ENCODE data around the gene FAIM2.
A peak's percentile ranks its signal among the peaks of the same experiment; 100 is the strongest.

The FAIM2 gene

GRCh38 chr12:49917166-49917787, 13.6 kb upstream of the FAIM2 start:
- no peak for DNase-seq

- DNase-seq: no peak
These were observed 12.6 kb upstream of the FAIM2 start for GRCh38 chr12:49916129-49916919.

DNA sequence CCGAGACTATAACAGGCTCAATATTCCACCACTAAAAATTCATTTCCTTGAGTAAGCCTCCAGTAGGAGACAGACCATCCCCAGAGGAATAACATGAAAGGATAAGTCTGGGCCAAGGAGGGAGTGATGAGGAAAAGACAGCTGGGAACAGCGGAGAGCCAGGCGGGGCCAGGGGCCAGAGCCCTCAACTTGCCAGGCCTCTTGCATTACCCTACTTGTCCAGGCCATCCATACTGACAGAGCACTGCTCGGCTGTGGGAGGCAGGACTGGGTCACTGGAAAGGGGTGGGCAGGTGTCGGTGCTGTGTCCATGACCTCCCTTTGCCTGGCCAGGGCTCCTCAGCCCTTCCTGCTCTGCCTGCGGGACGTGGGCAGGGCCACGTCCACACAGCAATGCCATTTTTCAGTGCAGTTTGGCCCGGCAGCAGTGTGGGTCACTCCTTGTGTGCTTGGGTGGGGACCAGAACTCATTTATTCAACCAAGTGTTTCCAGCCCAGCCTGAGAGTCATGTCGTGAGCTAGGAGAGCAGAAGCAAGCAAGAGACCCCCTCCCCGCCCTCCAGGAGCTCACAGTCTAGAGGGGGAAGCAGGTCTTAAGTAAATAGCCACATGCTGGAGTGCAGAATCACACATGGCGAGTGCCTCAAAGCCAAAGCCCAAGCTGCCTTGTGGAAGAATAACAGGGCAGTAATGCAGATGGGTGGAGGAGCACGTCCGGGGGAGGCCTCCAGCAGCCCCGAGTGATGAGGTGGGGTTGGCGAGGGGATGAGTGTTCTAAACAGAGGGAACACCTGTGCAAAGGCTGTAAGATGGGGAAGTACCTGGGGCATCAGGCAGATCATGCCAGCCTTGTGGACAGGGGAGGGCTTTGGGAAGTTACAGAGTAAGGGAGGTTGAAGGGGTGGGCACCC, 8.9 kb upstream of the FAIM2 start:
- DNase-seq: no peak

DNA sequence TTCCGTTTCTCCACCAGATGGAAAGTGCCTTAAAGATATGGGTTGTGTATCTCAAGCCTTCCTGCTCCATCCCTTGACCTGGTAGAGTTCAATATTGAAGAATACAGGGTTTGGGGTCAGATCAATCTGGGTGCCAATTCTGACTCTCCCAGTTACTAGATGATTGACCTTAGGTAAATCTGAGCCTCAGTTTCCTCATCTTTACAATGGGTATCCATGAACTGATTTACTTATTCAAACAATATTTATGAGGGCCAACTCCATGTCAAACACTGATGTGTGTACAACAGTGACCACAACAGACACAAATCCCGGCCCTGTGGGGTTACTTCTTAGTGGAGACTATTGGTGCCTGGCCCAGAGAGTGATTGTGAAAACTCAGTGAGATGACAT, 7.5 kb upstream of the FAIM2 start:
- DNase-seq: no peak

- DNase-seq: no peak
These were observed 6.9 kb upstream of the FAIM2 start for GRCh38 chr12:49910331-49911212.

GRCh38 chr12:49909826-49910225, 6.1 kb upstream of the FAIM2 start:
- peak; percentile 49 for DNase-seq

- DNase-seq: no peak
These were observed 5.7 kb upstream of the FAIM2 start for GRCh38 chr12:49909356-49909755.

DNA sequence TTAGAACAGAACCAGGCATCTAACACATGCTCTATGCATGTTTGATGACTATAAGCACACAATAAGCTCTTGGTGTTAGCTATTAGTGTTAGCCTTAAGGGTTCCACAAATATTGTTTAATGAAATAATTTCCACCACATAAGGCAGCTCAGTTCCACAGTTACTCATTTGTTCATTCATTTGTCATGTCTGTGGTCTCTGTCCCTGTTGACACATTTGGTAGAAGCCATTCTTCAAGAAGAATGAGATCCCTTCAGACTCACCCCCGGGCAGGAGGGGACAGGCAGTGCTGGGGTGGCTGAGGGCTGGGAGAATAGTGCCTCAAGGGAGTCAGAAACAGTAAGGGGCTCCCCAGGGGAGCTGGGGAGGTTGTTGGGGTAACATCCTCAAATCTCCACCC, 3.7 kb upstream of the FAIM2 start:
- DNase-seq: no peak

DNA sequence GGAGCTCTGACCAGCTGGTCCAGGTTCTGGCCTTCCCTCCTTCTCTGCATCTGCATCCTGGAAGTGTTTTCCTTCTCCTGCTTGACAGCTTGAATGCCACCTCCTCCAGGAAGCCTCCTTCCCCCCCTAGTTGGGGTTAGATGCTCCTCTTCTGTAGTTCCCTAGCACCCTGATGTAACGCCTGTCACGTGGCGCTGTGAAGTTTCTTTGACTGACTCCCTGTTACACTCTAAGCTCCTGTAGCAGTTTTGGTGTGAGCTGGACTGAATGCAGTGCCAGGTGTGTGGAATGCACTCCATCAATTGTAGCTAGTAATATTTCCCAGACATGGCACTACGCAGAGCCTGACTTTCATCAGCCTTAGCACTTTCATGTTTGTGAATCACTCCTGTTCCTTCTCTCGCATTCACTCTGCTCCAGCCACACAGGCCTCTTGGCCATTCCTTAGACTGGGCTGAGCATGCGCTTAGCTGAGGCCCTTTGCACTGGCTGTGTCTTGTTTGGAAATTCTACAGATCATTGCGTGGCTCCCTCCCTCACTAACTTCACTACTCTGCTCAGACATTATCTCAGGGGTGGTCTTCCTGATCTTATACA, 2.1 kb upstream of the FAIM2 start:
- no peak for DNase-seq

DNA sequence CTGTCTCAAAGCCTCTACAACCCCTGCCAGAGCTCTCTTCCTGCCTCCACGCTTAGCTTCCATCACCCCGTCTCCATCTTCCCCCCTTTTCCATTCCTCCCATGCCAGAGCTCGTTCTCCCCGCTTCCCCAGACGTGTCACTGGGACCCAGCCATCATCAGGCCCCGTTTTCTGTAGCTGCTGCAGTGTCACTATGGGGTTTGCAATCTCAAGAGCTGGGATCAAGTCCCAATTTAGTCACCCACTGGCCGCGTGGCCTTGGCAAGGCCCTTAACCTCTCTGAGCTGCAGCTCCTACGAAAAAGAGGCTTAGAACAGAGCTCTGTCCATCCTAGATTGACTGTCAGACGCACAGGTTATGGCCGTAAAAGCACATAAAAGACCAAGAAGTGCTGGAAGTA, 901 bp upstream of the FAIM2 start:
- no peak for DNase-seq

GRCh38 chr12:49903351-49903699, 375 bp downstream of the FAIM2 start:
- no peak for DNase-seq

GRCh38 chr12:49902399-49903350, 1.0 kb downstream of the FAIM2 start:
- DNase-seq: no peak

- DNase-seq: no peak
These were observed 1.7 kb downstream of the FAIM2 start for GRCh38 chr12:49901986-49902385.

GRCh38 chr12:49901026-49901425, 2.7 kb downstream of the FAIM2 start:
- no peak for DNase-seq

GRCh38 chr12:49900371-49900770, 3.3 kb downstream of the FAIM2 start:
- DNase-seq: no peak

- no peak for DNase-seq
These were observed 3.8 kb downstream of the FAIM2 start for GRCh38 chr12:49899921-49900320.

DNA sequence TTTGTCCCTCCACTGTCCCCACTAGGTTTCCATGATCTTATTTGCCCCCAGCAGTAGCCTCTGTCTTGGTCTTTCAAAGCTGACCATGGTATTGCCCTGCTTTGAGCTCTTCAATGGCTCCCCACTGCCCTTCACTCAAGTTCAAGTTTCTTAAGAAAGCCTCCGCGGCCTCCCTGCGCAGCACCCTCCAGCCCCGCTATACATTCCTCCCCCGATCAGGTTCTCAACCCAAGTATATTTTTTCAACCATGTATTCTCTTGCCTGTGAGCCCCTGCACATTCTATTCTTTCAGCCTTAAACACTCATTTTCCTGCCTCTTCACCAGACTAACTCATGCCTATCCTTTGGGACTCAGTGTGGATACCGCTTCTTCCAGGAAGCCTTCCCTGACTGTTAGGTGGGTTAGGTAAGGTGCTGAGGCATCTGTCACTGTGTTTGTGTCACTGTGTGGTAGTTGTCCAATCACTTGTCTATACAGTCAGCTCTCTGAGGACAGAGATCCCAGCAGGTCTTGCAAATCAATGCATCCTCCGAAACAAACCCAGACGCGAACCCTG, 4.3 kb downstream of the FAIM2 start:
- no peak for DNase-seq

DNA sequence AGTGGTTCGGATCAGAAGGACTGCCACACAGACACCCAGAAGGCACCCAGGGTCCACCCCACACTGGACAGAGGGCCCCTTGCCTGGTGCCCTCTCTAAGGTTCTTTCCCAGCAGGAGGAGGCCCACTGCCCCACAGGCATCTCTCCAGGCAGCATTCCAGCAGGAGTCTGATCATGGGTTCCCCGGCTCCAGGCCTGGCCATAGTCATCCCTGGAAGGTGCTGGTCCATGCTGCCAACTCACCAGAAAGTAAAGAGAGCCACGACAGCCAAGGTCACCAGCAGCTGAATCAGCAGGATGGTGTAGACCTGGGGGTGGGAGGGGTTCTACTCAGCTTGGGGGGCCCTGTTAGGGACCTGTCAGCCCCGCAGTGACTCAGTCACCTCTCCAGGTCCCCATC, 6.4 kb downstream of the FAIM2 start:
- no peak for DNase-seq

- DNase-seq: no peak
These were observed 7.9 kb downstream of the FAIM2 start for GRCh38 chr12:49895773-49896172.

GRCh38 chr12:49894751-49895148, 8.9 kb downstream of the FAIM2 start:
- no peak for DNase-seq
